Activated CD4-positive, alpha-beta T cell treated with anti-CD3 and anti-CD28 coated beads, Interleukin-10, Interleukin-2, amounts not matched to agents 100 ng/mL and 50 ng/mL, durations not matched to agents 16 hours and 8 hours (primary cell): ENCODE results near the gene LEMD2.

Source experiments
- DNase-seq: peaks from one replicate; pipeline ENCODE4 v3.0.0-alpha.2; 2020

LEMD2 gene

GRCh38 chr6:33791620-33792019, 2.7 kb upstream of the LEMD2 start:
- DNase-seq: no peak

- no peak for DNase-seq
Measured at GRCh38 chr6:33790910-33791309, 2.0 kb upstream of the LEMD2 start.

GRCh38 chr6:33790379-33790778, 1.4 kb upstream of the LEMD2 start:
- no peak for DNase-seq

GRCh38 chr6:33789550-33789895, 593 bp upstream of the LEMD2 start:
- DNase-seq: no peak

- DNase-seq: peak; percentile 83
Measured at GRCh38 chr6:33787954-33788693, 806 bp downstream of the LEMD2 start.

GRCh38 chr6:33787346-33787953, 1.5 kb downstream of the LEMD2 start:
- no peak for DNase-seq

GRCh38 chr6:33786736-33787135, 2.2 kb downstream of the LEMD2 start:
- DNase-seq: no peak

- no peak for DNase-seq
Measured at GRCh38 chr6:33785778-33786177, 3.2 kb downstream of the LEMD2 start.

- DNase-seq: no peak
Measured at GRCh38 chr6:33784787-33785186, 4.1 kb downstream of the LEMD2 start.

- no peak for DNase-seq
Measured at GRCh38 chr6:33783781-33784520, 5.0 kb downstream of the LEMD2 start.

- DNase-seq: no peak
Measured at GRCh38 chr6:33782561-33782960, 6.4 kb downstream of the LEMD2 start.

- DNase-seq: no peak
Measured at GRCh38 chr6:33781131-33781975, 7.6 kb downstream of the LEMD2 start.

- no peak for DNase-seq
Measured at GRCh38 chr6:33779895-33780294, 9.0 kb downstream of the LEMD2 start.

GRCh38 chr6:33779290-33779689, 9.6 kb downstream of the LEMD2 start:
- DNase-seq: no peak

- no peak for DNase-seq
Measured at GRCh38 chr6:33778444-33779121, 10.3 kb downstream of the LEMD2 start.

GRCh38 chr6:33777398-33778388, 11.2 kb downstream of the LEMD2 start:
- no peak for DNase-seq

- DNase-seq: no peak
Measured at GRCh38 chr6:33776764-33777163, 12.2 kb downstream of the LEMD2 start.

- DNase-seq: no peak
Measured at GRCh38 chr6:33776186-33776585, 12.7 kb downstream of the LEMD2 start.

- no peak for DNase-seq
Measured at GRCh38 chr6:33774774-33775173, 14.2 kb downstream of the LEMD2 start.

- DNase-seq: no peak
Measured at GRCh38 chr6:33772902-33773472, 15.9 kb downstream of the LEMD2 start.
